Suprapubic skin (tissue), 4 donors: Measurements from ENCODE around the gene EOLA2. TPM values are rescaled to one million over a fixed set of nuclear protein-coding genes. Genes with fewer than 3 reads are reported as not detected.

Experiments used
- DNase-seq, 2 donors: peaks; one replicate each; pipeline ENCODE4 v3.0.0-alpha.2; 2019; ENCODE audit warnings: low spot score in 2 of 2
- H3K27ac ChIP-seq: fragments of 200-600 bp; sonication (generic); one replicate; pipeline ENCODE4 v1.5.1; 2019
- H3K27me3 ChIP-seq: fragments of 200-600 bp; sonication (generic); one replicate; pipeline ENCODE4 v1.5.1; 2019
- H3K36me3 ChIP-seq: fragments of 200-600 bp; sonication (generic); one replicate; pipeline ENCODE4 v1.5.1; 2019
- H3K4me1 ChIP-seq: fragments of 200-600 bp; sonication (generic); one replicate; pipeline ENCODE4 v1.5.1; 2019
- H3K4me3 ChIP-seq: fragments of 200-600 bp; sonication (generic); one replicate; pipeline ENCODE4 v1.5.1; 2019; ENCODE audit warnings: mild to moderate bottlenecking
- H3K9me3 ChIP-seq: fragments of 200-600 bp; sonication (generic); one replicate; pipeline ENCODE4 v1.5.1; 2019
- CTCF ChIP-seq, 2 donors: fragments of 200-600 bp in 1 of 2; fragments of 450-650 bp in 1 of 2; sonication (generic) in 1 of 2; IDR thresholded peaks; one replicate each; pipeline ENCODE4 v1.5.1; 2016 to 2019; ENCODE audit warnings: antibody characterized with exemption in 2 of 2, mild to moderate bottlenecking in 1 of 2, moderate library complexity in 1 of 2
- EP300 ChIP-seq: sonication (generic); formaldehyde crosslinking; IDR thresholded peaks from one replicate; pipeline ENCODE4 v1.6.1; 2017; ENCODE audit warnings: antibody characterized with exemption
- POLR2A ChIP-seq, 2 donors: fragments of 450-650 bp; IDR thresholded peaks; one replicate each; pipeline ENCODE4 v1.6.1; 2017; ENCODE audit warnings: antibody characterized with exemption in 2 of 2, mild to moderate bottlenecking in 2 of 2, moderate library complexity in 2 of 2
- POLR2AphosphoS5 ChIP-seq, 3 donors: sonication (generic); formaldehyde crosslinking; IDR thresholded peaks; one replicate each; pipeline ENCODE4 v1.6.1; 2017; ENCODE audit warnings: antibody characterized with exemption in 3 of 3
- WGBS: methylation state at CpG from one replicate; pipeline ENCODE4 v1.1.5; 2018; 5-methylcytosine and 5-hydroxymethylcytosine counted together
- total RNA-seq, 4 donors: library from RNA; depleted of rRNA; stranded (reverse); fragments of >200 nt; gene quantifications; one replicate each; pipeline ENCODE4 v1.1.0, GENCODE V29; 2016

EOLA2 gene
- total RNA-seq, 4 donors from 2014 or later, result 15.3 to 49.2 (median 20.1) TPM

- DNase-seq, result no peak
- Histone ChIP-seq H3K4me1 (no peaks in the 10 kb centered on the region), H3K36me3 (no peaks in the 10 kb centered on the region), H3K4me3 (no peak overlapping the region), H3K27ac (no peak overlapping the region), H3K9me3 (no peaks in the 10 kb centered on the region), H3K27me3 (no peaks in the 10 kb centered on the region)
- 32% methylated on average over 8 of the region's 9 CpGs for WGBS
- peak; percentile 46 to 48 for TF ChIP-seq CTCF (IDR thresholded peaks at IDR 0.05)
- TF ChIP-seq EP300, result no peak
Observed at GRCh38 chrX:149962859-149963757, 24.8 kb upstream of the EOLA2 start.

GRCh38 chrX:149962010-149962409, 23.7 kb upstream of the EOLA2 start:
- DNase-seq, result no peak
- no peaks in the 10 kb centered on the region for H3K4me1 ChIP-seq
- H3K27me3 ChIP-seq, result no peaks in the 10 kb centered on the region
- TF ChIP-seq POLR2AphosphoS5 (IDR thresholded peaks at IDR 0.05) (no peak), EP300 (no peak), POLR2A (IDR thresholded peaks at IDR 0.05) (no peak), CTCF (IDR thresholded peaks at IDR 0.05) (no peak)
- H3K36me3 ChIP-seq, result no peaks in the 10 kb centered on the region
- H3K9me3 ChIP-seq, result no peaks in the 10 kb centered on the region
- no peak overlapping the region for H3K4me3 ChIP-seq
- no peak overlapping the region for H3K27ac ChIP-seq

- TF ChIP-seq CTCF (IDR thresholded peaks at IDR 0.05), result no peak
- Histone ChIP-seq H3K27ac (no peak overlapping the region), H3K36me3 (no peaks in the 10 kb centered on the region), H3K27me3 (no peaks in the 10 kb centered on the region), H3K4me3 (no peak overlapping the region), H3K9me3 (no peaks in the 10 kb centered on the region), H3K4me1 (no peaks in the 10 kb centered on the region)
- WGBS, result 65% methylated on average over 2 of the region's 2 CpGs
- no peak for DNase-seq
Observed at GRCh38 chrX:149961572-149961971, 23.3 kb upstream of the EOLA2 start.

- no peaks in the 10 kb centered on the region for H3K27me3 ChIP-seq
- H3K36me3 ChIP-seq, result no peaks in the 10 kb centered on the region
- DNase-seq, result no peak
- no peak overlapping the region for H3K4me3 ChIP-seq
- 16% methylated on average over 1 of the region's 1 CpG for WGBS
- H3K27ac ChIP-seq, result no peak overlapping the region
- TF ChIP-seq POLR2A (IDR thresholded peaks at IDR 0.05), result no peak
- TF ChIP-seq CTCF (IDR thresholded peaks at IDR 0.05), result no peak
- no peak for TF ChIP-seq EP300
- no peak for TF ChIP-seq POLR2AphosphoS5 (IDR thresholded peaks at IDR 0.05)
- H3K4me1 ChIP-seq, result no peaks in the 10 kb centered on the region
- no peaks in the 10 kb centered on the region for H3K9me3 ChIP-seq
Observed at GRCh38 chrX:149950681-149951080, 12.4 kb upstream of the EOLA2 start.

GRCh38 chrX:149949743-149950436, 11.6 kb upstream of the EOLA2 start:
- Histone ChIP-seq H3K9me3 (no peaks in the 10 kb centered on the region), H3K27ac (no peak overlapping the region), H3K36me3 (peaks cover 5% of the 10 kb centered on the region), H3K27me3 (no peaks in the 10 kb centered on the region), H3K4me1 (no peaks in the 10 kb centered on the region), H3K4me3 (no peak overlapping the region)
- no peak for DNase-seq
- no peak for TF ChIP-seq EP300
- no peak for TF ChIP-seq CTCF (IDR thresholded peaks at IDR 0.05)
- no peak for TF ChIP-seq POLR2A (IDR thresholded peaks at IDR 0.05)
- no peak for TF ChIP-seq POLR2AphosphoS5 (IDR thresholded peaks at IDR 0.05)
- WGBS, result 49% methylated on average over 6 of the region's 6 CpGs
